GM12865 (cell line): ENCODE measurements around the gene CLDN14.

ENCODE experiments used
- DNase-seq: peaks from one replicate; pipeline ENCODE4 v3.0.0; 2010; ENCODE audit warnings: low read depth
- H3K4me3 ChIP-seq: 2 replicates; pipeline ENCODE4 v1.5.1; 2011; ENCODE audit warnings: mild to moderate bottlenecking, low read depth, low read length, control low read depth
- CTCF ChIP-seq: IDR thresholded peaks from 2 replicates; pipeline ENCODE4 v1.5.1; 2011; ENCODE audit warnings: low read length, control low read depth, low read depth, inconsistent platforms; ENCODE audit not compliant: insufficient read depth; ENCODE audit errors: missing control alignments

The CLDN14 gene

GRCh38 chr21:36474591-36474990, 5.3 kb downstream of the CLDN14 start:
- DNase-seq, result no peak
- no peak overlapping the region for H3K4me3 ChIP-seq
- TF ChIP-seq CTCF, result no peak

- H3K4me3 ChIP-seq, result no peak overlapping the region
- DNase-seq, result no peak
- TF ChIP-seq CTCF, result no peak
Measured at GRCh38 chr21:36473203-36473602, 6.7 kb downstream of the CLDN14 start.

GRCh38 chr21:36472377-36472776, 7.5 kb downstream of the CLDN14 start:
- TF ChIP-seq CTCF, result no peak
- DNase-seq, result no peak

GRCh38 chr21:36471254-36471723, 8.6 kb downstream of the CLDN14 start:
- DNase-seq, result peak; percentile 77
- TF ChIP-seq CTCF, result no peak
- no peak overlapping the region for H3K4me3 ChIP-seq

More at GRCh38 chr21:36472377-36472776, 7.5 kb downstream of the CLDN14 start:
- no peak overlapping the region for H3K4me3 ChIP-seq

- no peak for DNase-seq
- no peak overlapping the region for H3K4me3 ChIP-seq
- no peak for TF ChIP-seq CTCF
Measured at GRCh38 chr21:36470294-36470693, 9.6 kb downstream of the CLDN14 start.

- TF ChIP-seq CTCF, result no peak
Measured at GRCh38 chr21:36466061-36466511, 13.8 kb downstream of the CLDN14 start.

GRCh38 chr21:36465478-36465877, 14.4 kb downstream of the CLDN14 start:
- no peak overlapping the region for H3K4me3 ChIP-seq
- TF ChIP-seq CTCF, result no peak
- no peak for DNase-seq

More at GRCh38 chr21:36466061-36466511, 13.8 kb downstream of the CLDN14 start:
- no peak for DNase-seq
- H3K4me3 ChIP-seq, result no peak overlapping the region
